COR-L47 (cell line): ENCODE results near the gene C7orf57.
"Not testable (repeated sequence)": the region's sequence is repeated elsewhere in the genome, so short reads cannot be mapped to it uniquely, and the experiment has no call there.

ENCODE experiments used
- DNase-seq: peaks from one replicate; lab custom pipeline; 2025; lab: John Stamatoyannopoulos, UW

Gene C7orf57

GRCh38 chr7:48035967-48036478, 680 bp downstream of the C7orf57 start:
- peak; percentile 39 for DNase-seq

- no peak for DNase-seq
Observed at GRCh38 chr7:48038815-48039506, 3.6 kb downstream of the C7orf57 start.

- DNase-seq = no peak
Observed at GRCh38 chr7:48040944-48041652, 5.8 kb downstream of the C7orf57 start.

- DNase-seq = no peak
Observed at GRCh38 chr7:48041653-48041970, 6.3 kb downstream of the C7orf57 start.

GRCh38 chr7:48042216-48042615, 6.9 kb downstream of the C7orf57 start:
- no peak for DNase-seq

- no peak for DNase-seq
Observed at GRCh38 chr7:48042636-48043035, 7.3 kb downstream of the C7orf57 start.

- DNase-seq = no peak
Observed at GRCh38 chr7:48045195-48045765, 9.9 kb downstream of the C7orf57 start.

GRCh38 chr7:48046458-48046857, 11.1 kb downstream of the C7orf57 start:
- no peak for DNase-seq

- DNase-seq = no peak
Observed at GRCh38 chr7:48048113-48048512, 12.8 kb downstream of the C7orf57 start.

- DNase-seq = no peak
Observed at GRCh38 chr7:48049850-48050249, 14.5 kb downstream of the C7orf57 start.

- DNase-seq = no peak
Observed at GRCh38 chr7:48052748-48053147, 17.4 kb downstream of the C7orf57 start.

GRCh38 chr7:48053736-48054135, 18.4 kb downstream of the C7orf57 start:
- DNase-seq = no peak

GRCh38 chr7:48058990-48059389, 23.6 kb downstream of the C7orf57 start:
- no peak for DNase-seq

GRCh38 chr7:48059706-48060105, 24.4 kb downstream of the C7orf57 start:
- no peak for DNase-seq

GRCh38 chr7:48063985-48064384, 28.6 kb downstream of the C7orf57 start:
- no peak for DNase-seq

- no peak for DNase-seq
Observed at GRCh38 chr7:48067475-48067874, 32.1 kb downstream of the C7orf57 start.

- no peak for DNase-seq
Observed at GRCh38 chr7:48074204-48074654, 38.9 kb downstream of the C7orf57 start.

GRCh38 chr7:48077423-48077822, 42.1 kb downstream of the C7orf57 start:
- DNase-seq = no peak

GRCh38 chr7:48078470-48078869, 43.1 kb downstream of the C7orf57 start:
- DNase-seq = peak; percentile 18

GRCh38 chr7:48082378-48082777, 47.0 kb downstream of the C7orf57 start:
- not testable (repeated sequence) for DNase-seq

- DNase-seq = no peak
Observed at GRCh38 chr7:48083114-48083830, 47.9 kb downstream of the C7orf57 start.

- no peak for DNase-seq
Observed at GRCh38 chr7:48084727-48085432, 49.5 kb downstream of the C7orf57 start.
